ENCODE measurements around the gene MRM2.

MRM2 gene

GRCh38 chr7:2253021-2253420, 11.0 kb upstream of the MRM2 start:
- H3K36me3 ChIP-seq (replicated peaks) = peaks cover 41% of the 10 kb centered on the region
- H3K27ac ChIP-seq = no peak overlapping the region
- TF ChIP-seq CTCF (IDR thresholded peaks at IDR 0.05; ENCODE audit: low read depth, low read length, missing control alignments) = no peak
- no peaks in the 10 kb centered on the region for H3K27me3 ChIP-seq (replicated peaks)
- no peak overlapping the region for H3K4me3 ChIP-seq (ENCODE audit: low read depth, low read length)
- DNase-seq = no peak
- in situ Hi-C loops (cut with HindIII; ENCODE audit: low pct_ligation_motif_present, low sequenced_read_pairs) = no loop called here

GRCh38 chr7:2251841-2252771, 10.1 kb upstream of the MRM2 start:
- no peaks in the 10 kb centered on the region for H3K27me3 ChIP-seq (replicated peaks)
- TF ChIP-seq CTCF (IDR thresholded peaks at IDR 0.05; ENCODE audit: low read depth, low read length, missing control alignments) = no peak
- DNase-seq = no peak
- H3K4me3 ChIP-seq (ENCODE audit: low read depth, low read length) = no peak overlapping the region
- in situ Hi-C loops (cut with HindIII; ENCODE audit: low pct_ligation_motif_present, low sequenced_read_pairs) = no loop called here
- H3K27ac ChIP-seq = no peak overlapping the region
- peaks cover 38% of the 10 kb centered on the region for H3K36me3 ChIP-seq (replicated peaks)

GRCh38 chr7:2251381-2251780, 9.4 kb upstream of the MRM2 start:
- TF ChIP-seq CTCF (IDR thresholded peaks at IDR 0.05; ENCODE audit: low read depth, low read length, missing control alignments) = no peak
- in situ Hi-C loops (cut with HindIII; ENCODE audit: low pct_ligation_motif_present, low sequenced_read_pairs) = no loop called here
- peaks cover 31% of the 10 kb centered on the region for H3K36me3 ChIP-seq (replicated peaks)
- H3K27ac ChIP-seq = no peak overlapping the region
- H3K27me3 ChIP-seq (replicated peaks) = no peaks in the 10 kb centered on the region
- DNase-seq = no peak
- H3K4me3 ChIP-seq (ENCODE audit: low read depth, low read length) = no peak overlapping the region

GRCh38 chr7:2249744-2250323, 7.8 kb upstream of the MRM2 start:
- no peak for TF ChIP-seq CTCF (IDR thresholded peaks at IDR 0.05; ENCODE audit: low read depth, low read length, missing control alignments)
- H3K27me3 ChIP-seq (replicated peaks) = no peaks in the 10 kb centered on the region
- H3K36me3 ChIP-seq (replicated peaks) = peaks cover 20% of the 10 kb centered on the region
- H3K27ac ChIP-seq = peak overlapping the region; percentile 93
- in situ Hi-C loops (cut with HindIII; ENCODE audit: low pct_ligation_motif_present, low sequenced_read_pairs) = no loop called here
- no peak for DNase-seq
- no peak overlapping the region for H3K4me3 ChIP-seq (ENCODE audit: low read depth, low read length)

GRCh38 chr7:2248984-2249694, 7.1 kb upstream of the MRM2 start:
- DNase-seq = peak; percentile 94
- H3K27me3 ChIP-seq (replicated peaks) = no peaks in the 10 kb centered on the region
- no peak overlapping the region for H3K4me3 ChIP-seq (ENCODE audit: low read depth, low read length)
- in situ Hi-C loops (cut with HindIII; ENCODE audit: low pct_ligation_motif_present, low sequenced_read_pairs) = no loop called here
- peaks cover 13% of the 10 kb centered on the region for H3K36me3 ChIP-seq (replicated peaks)
- peak overlapping the region; percentile 93 for H3K27ac ChIP-seq
- TF ChIP-seq CTCF (IDR thresholded peaks at IDR 0.05; ENCODE audit: low read depth, low read length, missing control alignments) = peak; percentile 36
